ENCODE measurements around the gene PDZK1IP1. TPM values are rescaled to one million over a fixed set of nuclear protein-coding genes. Genes with fewer than 3 reads are reported as not detected.

The PDZK1IP1 gene
- total RNA-seq, 2 donors from 2014 or later: 30.6 TPM; not detected in 1

DNA sequence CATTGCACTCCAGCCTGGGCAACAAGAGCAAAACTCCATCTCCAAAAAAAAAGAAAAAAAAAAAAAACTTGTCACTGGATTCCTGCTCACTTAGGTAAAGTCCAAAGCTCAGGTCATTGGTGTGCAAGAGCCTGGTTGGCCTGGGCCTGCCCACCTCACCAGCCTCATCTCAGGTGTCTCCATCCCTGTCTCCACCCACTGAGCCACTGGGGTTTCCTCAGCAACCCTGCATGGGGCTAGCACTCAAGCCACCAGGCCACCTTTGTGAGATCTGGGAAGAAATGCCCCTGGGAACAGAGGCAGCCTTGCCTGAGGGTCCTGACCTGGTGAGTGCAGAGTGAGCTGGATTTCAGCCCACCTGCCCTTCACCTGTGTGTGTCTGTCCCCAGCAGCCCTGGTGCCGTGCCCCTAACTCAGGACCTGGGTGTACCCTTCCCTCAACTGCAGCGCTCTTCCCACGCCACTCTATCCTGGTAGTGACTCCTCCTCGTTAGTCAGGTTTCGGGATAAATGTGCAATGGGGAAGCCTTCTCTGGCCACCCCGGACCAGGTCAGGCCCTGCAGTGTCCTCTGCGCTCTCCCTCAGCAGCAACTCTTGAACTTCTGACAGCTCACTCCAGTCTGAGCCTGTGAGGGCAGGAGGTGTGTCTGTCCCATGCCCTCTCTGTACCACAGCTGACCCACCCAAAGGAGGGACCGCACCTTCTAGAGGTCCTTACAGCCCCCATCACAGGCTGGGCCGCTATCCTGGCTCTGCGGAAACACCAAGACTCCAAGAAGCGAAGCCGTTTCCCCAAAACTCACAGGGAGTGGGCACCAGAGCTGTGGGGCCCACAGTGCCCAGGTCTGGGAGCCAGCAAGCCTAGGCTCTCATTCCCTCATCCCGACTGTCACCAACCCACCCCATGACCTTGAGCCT is 3.3 kb downstream of the PDZK1IP1 start:
- no peak overlapping the region for H3K27ac Mint-ChIP-seq
- ATAC-seq (no peak), DNase-seq (no peak)
- H3K36me3 Mint-ChIP-seq (ENCODE audit: low read depth): peaks cover 3% of the 10 kb centered on the region
- H3K4me1 Mint-ChIP-seq: peaks cover 3% of the 10 kb centered on the region
- H3K27me3 Mint-ChIP-seq: peaks cover 27% of the 10 kb centered on the region
- no peak overlapping the region for H3K4me3 Mint-ChIP-seq
- H3K9me3 ChIP-seq (ENCODE audit: control insufficient read depth, low read length, poor library complexity, severe bottlenecking): no peaks in the 10 kb centered on the region

DNA sequence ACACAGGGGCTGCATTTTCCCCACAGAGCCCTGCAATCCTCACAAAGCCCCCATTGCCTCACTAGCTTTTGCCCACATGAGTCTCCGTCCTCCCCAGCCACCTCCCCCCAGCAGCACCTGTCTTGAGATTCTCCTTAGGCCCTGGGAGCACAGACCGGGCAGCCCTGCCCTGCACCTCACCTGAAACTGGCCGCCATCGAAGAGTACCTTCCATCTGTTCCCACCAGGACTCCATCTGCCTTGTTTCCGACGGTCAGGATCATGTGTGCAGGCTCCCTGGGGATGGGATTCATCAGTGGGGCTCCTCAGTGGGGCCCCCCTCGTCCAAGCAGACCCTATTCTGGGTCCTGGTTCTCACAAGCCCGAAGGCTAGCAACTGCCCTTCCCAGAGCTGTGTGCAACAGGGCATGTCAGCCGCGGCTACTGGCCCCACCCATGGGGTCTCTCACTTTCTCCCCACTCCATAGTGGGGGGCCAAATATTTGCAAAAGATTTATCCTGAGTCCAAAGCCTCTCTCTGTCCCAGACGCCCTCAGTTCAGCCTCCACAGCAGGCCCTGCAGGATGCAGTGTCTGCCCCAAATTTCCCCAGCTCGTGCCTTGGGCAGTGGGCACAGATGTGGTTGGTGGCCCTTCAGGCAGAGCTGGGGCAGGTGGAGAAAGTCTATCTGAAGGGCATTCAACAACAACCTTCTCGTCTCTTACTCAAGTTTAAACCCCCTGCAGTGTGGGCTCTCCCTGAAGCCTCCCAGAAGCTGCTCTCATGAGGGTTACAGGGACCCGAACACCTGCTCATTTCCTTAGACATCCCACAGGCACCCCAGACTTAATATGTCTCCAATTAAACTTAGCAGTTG is 4.8 kb downstream of the PDZK1IP1 start:
- H3K27me3 Mint-ChIP-seq: peaks cover 38% of the 10 kb centered on the region
- peaks cover 8% of the 10 kb centered on the region for H3K36me3 Mint-ChIP-seq (ENCODE audit: low read depth)
- no peaks in the 10 kb centered on the region for H3K9me3 ChIP-seq (ENCODE audit: control insufficient read depth, low read length, poor library complexity, severe bottlenecking)
- peaks cover 3% of the 10 kb centered on the region for H3K4me1 Mint-ChIP-seq
- DNase-seq (no peak), ATAC-seq (no peak)
- no peak overlapping the region for H3K4me3 Mint-ChIP-seq
- peak overlapping the region; percentile 68 for H3K27ac Mint-ChIP-seq

DNA sequence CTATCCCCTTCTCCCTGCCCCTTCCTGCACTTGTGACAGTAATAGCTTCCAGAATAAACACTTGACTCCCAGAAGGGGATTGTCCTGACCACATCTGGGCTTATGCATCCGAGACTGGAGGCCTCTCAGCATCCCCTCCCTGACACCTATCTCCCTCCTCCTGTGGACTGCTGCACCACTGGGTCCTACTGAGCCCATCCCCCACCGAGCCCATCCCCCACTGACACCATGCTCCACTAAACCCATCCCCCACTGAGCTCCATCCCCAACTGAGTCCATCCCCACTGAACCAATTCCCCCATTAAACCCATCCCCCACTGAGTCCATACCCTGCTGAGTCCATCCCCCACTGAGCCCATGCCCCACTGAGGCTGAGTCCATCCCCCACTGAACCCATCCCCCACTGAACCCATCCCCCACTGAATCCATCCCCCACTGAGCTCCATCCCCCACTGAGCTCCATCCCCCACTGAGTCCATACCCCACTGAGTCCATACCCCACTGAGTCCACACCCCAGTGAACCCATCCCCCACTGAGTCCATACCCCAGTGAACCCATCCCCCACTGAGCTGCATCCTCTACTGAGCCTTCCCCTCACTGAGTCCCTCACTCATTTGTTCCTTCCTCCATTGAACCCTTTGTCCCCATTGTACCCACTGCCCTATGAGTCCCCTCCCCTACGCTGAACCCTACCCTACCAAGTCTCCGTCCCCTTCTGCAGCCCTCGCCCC is 5.6 kb downstream of the PDZK1IP1 start:
- ATAC-seq: no peak
- Mint-ChIP-seq H3K4me1 (peaks cover 6% of the 10 kb centered on the region), H3K27me3 (peaks cover 46% of the 10 kb centered on the region), H3K36me3 (ENCODE audit: low read depth) (peaks cover 8% of the 10 kb centered on the region), H3K4me3 (no peak overlapping the region), H3K27ac (no peak overlapping the region)
- H3K9me3 ChIP-seq (ENCODE audit: control insufficient read depth, low read length, poor library complexity, severe bottlenecking): no peaks in the 10 kb centered on the region
- DNase-seq: no peak

DNA sequence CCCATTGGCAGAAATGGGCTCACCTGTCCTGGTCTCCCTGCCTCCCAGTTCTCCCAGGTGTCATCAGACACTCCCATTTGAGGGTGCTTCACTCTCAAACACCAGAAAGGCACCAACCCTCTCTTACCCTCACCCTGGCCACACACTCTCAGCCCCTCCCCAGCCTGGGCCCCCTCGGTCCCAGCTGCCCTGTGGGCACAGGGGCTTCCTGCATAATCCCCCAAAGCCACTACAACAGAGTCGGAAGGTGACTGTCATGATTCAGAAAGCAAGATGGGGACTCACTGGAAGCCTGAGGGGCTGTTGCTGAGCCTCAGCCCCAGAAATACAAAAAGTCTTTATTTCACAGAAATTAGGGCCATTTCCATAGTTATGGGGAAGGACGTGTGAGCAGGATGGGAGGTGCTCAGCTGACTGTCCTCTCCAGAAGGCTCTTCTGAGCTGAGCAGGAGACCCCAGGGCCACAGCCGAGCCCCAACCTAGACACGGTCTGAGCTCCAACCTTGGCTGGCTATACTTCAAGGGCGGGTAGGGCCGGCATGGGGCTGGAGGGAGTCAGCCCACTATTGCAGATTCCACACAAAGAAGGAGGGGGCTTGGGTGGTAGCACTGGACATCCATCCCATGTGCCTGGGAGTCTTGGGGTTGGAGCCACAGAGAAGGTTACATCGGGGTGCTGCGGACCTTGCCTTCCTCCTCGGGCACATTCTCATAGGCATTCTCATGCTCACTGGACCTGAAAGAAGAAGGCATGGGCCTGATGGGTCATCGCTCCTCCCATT is 6.3 kb downstream of the PDZK1IP1 start:
- H3K4me1 Mint-ChIP-seq: peaks cover 12% of the 10 kb centered on the region
- DNase-seq (no peak), ATAC-seq (no peak)
- H3K27me3 Mint-ChIP-seq: peaks cover 54% of the 10 kb centered on the region
- H3K4me3 Mint-ChIP-seq: no peak overlapping the region
- no peak overlapping the region for H3K27ac Mint-ChIP-seq
- no peaks in the 10 kb centered on the region for H3K9me3 ChIP-seq (ENCODE audit: control insufficient read depth, low read length, poor library complexity, severe bottlenecking)
- peaks cover 10% of the 10 kb centered on the region for H3K36me3 Mint-ChIP-seq (ENCODE audit: low read depth)

DNA sequence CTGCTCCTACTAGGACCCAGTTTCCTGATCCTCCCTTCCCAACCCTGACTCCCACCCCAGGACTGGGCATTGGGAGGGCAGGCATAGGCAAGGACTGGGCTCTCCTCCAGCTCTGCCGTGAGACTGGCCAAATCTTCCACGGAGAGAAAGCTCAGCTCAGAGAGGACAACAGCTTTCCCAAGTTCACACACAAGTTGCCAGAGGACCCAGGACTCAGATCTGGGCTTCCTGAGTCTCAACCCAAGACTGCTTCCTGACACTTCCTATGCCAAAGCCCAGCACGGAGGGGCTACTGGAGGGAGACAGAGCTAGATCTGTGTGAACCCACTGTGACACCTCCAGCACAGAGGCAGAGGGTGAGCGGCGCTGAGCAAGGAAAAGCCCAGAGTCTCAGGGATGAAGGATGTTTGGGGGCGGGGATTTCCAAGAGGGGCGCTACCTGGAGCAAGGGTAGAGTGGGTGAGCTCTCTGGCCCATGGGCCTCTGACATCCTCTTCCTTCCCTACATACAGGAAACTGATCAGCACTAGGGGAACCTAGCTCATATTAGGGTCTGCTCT is 7.1 kb downstream of the PDZK1IP1 start:
- H3K4me3 Mint-ChIP-seq: no peak overlapping the region
- H3K27ac Mint-ChIP-seq: no peak overlapping the region
- no peak for DNase-seq
- no peaks in the 10 kb centered on the region for H3K9me3 ChIP-seq (ENCODE audit: control insufficient read depth, low read length, poor library complexity, severe bottlenecking)
- H3K4me1 Mint-ChIP-seq: peaks cover 12% of the 10 kb centered on the region
- ATAC-seq: no peak
- H3K36me3 Mint-ChIP-seq (ENCODE audit: low read depth): peaks cover 10% of the 10 kb centered on the region
- peaks cover 60% of the 10 kb centered on the region for H3K27me3 Mint-ChIP-seq

DNA sequence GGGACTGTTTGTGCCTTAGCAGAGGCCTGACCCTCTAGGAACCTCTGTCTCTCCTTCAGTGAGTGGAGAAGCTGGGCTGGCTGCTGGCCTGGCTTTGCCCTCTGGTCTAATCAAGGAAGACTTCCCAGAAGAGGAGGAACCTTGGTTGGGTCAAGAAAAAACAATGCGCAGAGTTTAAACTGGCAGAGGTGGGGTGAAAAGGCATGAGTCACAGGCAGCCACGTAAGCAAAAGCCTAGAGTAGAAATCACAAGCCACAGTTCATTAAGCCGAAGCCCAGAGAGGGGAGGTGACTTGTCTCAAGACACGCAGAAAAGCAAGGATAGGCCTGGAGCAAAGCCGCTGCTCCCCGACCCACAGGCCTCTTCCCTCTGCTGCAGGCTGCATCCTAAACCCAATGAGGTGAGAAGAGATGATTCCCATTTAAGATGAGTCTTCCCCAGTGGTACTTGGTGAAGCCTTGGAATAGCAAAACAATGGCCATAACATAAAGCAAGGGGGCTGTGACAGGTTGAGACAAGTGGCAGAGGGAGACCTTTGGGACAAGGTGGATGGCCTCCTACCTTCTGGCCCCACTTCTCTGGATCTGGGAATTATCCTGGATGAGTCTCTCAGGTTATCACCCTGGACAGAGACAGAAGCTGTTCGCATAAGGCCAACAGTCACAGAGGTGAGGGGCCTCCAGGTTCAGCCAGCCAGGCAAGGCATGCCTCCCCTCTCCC is 7.7 kb downstream of the PDZK1IP1 start:
- Mint-ChIP-seq H3K36me3 (ENCODE audit: low read depth) (peaks cover 10% of the 10 kb centered on the region), H3K4me1 (peaks cover 12% of the 10 kb centered on the region), H3K27me3 (peaks cover 60% of the 10 kb centered on the region), H3K27ac (no peak overlapping the region), H3K4me3 (no peak overlapping the region)
- no peak for DNase-seq
- no peaks in the 10 kb centered on the region for H3K9me3 ChIP-seq (ENCODE audit: control insufficient read depth, low read length, poor library complexity, severe bottlenecking)
- ATAC-seq: no peak

DNA sequence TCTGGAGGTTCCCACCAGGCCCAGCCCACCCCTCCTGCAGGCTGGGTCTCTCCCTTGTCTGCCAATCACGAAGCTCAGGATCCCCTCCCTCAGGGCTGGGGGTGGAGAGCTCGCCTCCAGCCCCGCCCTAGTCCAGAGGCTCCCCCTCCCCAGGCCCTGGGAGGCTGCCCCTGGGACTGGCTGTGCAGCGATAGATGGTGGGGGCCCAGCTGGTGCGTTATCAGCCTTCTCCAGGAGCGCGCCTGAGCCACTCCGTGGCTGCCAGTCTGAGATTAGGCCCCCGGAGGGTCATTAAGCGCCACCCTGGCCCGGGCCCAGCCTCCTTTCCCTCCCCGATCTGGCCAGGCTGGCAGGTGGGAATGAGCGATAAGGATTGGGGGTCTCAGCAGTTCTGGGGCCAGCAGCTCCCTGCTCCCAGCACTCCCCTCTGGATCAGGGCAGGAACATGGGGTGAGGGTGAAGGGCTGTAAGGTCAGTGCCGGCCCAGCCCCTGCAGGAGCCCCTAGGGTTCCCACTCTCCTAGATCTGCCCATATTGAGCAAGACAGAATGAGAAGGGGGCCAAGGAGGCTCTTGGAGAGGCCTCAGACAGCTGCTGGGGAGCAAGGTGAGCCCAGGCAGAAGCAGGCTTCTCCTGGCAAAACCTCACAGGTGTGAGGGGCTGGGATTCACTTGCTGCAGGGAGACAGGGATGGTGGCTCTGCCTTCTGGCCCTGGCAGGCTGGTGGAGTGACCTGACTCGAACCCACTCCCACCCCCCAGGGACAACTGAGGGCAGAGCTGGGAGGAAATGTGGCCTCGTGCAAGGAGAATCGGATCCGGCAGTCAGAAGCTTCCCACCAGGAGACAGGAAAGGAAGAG is 8.5 kb downstream of the PDZK1IP1 start:
- no peak overlapping the region for H3K27ac Mint-ChIP-seq
- no peaks in the 10 kb centered on the region for H3K9me3 ChIP-seq (ENCODE audit: control insufficient read depth, low read length, poor library complexity, severe bottlenecking)
- ATAC-seq: no peak
- H3K4me3 Mint-ChIP-seq: no peak overlapping the region
- peaks cover 61% of the 10 kb centered on the region for H3K27me3 Mint-ChIP-seq
- peaks cover 9% of the 10 kb centered on the region for H3K4me1 Mint-ChIP-seq
- no peak for DNase-seq
- H3K36me3 Mint-ChIP-seq (ENCODE audit: low read depth): peaks cover 10% of the 10 kb centered on the region

DNA sequence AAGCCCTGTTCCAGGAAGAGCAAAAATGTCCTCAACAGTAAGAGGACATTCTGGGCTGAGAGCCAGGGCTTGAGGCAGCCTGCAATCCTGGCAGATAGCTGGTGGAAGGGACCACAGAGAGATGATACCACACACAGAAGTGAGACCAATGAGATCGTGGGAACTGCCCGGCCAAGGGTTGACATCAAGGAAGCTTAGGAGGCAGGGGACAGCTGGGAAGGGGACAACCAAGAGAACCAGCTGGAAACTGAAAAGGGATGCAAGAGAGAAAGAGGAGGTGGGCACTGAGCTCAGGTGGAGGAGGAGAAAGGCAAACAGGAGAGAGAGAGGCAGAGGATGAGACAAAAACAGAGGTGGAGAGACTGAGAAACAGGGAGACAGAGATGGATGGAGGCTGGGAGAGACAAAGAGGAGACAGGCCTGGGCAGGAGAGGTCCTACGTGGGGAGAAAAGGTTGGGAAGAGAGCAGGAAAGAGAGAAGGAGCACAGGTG is 9.2 kb downstream of the PDZK1IP1 start:
- H3K36me3 Mint-ChIP-seq (ENCODE audit: low read depth): peaks cover 10% of the 10 kb centered on the region
- DNase-seq (no peak), ATAC-seq (no peak)
- H3K27me3 Mint-ChIP-seq: peaks cover 66% of the 10 kb centered on the region
- peaks cover 10% of the 10 kb centered on the region for H3K4me1 Mint-ChIP-seq
- H3K27ac Mint-ChIP-seq: no peak overlapping the region
- H3K4me3 Mint-ChIP-seq: no peak overlapping the region
- no peaks in the 10 kb centered on the region for H3K9me3 ChIP-seq (ENCODE audit: control insufficient read depth, low read length, poor library complexity, severe bottlenecking)

DNA sequence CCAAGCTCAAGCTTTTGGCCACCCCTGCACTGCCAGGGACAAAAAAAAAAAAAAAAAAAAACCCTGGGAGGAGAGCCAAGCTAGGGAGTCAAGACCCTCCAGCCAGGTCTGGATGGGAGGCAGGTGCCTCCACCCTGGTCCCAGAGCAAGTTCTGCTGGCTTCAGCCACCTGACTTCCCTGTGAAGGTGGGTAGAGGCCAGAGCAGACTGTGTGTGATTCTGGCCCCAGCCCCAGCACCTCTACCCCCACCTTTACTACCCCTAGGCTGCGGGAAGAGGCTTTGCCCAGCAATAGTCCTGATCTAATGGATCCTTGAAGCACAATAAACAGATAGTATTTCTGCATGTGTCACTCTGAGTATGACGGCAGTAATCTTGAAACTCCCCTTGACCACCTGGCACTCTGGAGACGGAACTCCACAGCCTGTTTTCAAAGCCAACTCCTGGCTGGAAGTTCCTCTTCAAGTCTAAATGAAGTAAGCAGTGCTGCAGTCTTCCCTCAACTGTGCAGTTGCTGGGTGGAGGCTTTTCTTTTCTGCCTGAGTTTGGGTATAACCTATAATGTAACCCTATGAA is 9.8 kb downstream of the PDZK1IP1 start:
- no peak for ATAC-seq
- H3K9me3 ChIP-seq (ENCODE audit: control insufficient read depth, low read length, poor library complexity, severe bottlenecking): no peaks in the 10 kb centered on the region
- H3K4me1 Mint-ChIP-seq: peaks cover 15% of the 10 kb centered on the region
- H3K36me3 Mint-ChIP-seq (ENCODE audit: low read depth): peaks cover 10% of the 10 kb centered on the region
- H3K27me3 Mint-ChIP-seq: peaks cover 66% of the 10 kb centered on the region
- H3K27ac Mint-ChIP-seq: no peak overlapping the region
- no peak overlapping the region for H3K4me3 Mint-ChIP-seq
- no peak for DNase-seq

DNA sequence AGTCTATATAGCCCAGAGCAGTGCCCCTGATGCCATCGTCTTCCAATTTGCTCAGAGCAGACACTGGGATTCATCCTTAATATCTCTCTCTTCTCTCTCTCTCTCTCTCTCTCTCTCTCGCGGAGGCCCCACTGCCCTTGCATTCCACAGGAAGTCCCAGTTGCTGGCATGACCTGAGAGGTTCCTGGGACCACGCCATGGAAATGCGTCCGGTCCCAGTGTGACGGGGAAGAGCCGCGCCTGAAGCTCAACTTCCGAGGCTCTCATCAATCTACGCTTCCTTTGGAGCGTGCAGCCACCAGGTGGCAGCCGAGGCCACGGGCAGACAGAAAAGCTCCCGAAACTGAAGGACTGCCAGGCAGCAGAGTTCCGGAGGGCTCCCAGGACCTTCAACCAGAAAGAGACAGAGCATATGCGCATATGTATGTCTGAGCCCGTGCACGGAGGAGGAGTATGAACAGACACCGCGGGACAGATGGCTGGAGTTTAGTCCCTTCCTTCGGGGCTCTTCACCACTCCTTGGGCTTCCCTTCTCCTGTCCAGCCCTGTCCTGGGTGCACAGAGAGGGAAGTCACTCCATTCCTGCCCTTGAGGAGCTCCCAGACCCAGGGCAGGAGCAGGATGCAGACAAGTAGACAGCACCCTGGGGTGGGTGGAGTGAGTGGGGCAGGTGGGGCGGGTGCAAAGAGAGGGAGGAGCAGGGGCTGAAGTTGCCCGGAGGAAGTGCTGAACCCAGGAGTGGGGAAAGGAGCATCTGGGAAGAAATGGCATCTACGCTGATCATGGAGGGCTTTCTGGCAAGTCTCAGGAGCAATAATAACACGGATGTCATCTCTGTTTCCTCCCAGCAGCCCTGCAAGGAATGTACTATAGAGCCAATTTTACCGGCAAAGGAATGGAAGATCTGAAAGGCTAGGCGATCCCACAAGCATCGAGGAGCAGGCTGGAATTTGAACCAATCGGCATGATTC is 10.5 kb downstream of the PDZK1IP1 start:
- peak overlapping the region; percentile 81 for H3K27ac Mint-ChIP-seq
- H3K4me3 Mint-ChIP-seq: peak overlapping the region; percentile 89
- H3K27me3 Mint-ChIP-seq: peaks cover 65% of the 10 kb centered on the region
- ATAC-seq (peak; percentile 78), DNase-seq (peak; percentile 41 to 62 (median 47))
- H3K4me1 Mint-ChIP-seq: peaks cover 15% of the 10 kb centered on the region
- H3K36me3 Mint-ChIP-seq (ENCODE audit: low read depth): peaks cover 6% of the 10 kb centered on the region
- no peaks in the 10 kb centered on the region for H3K9me3 ChIP-seq (ENCODE audit: control insufficient read depth, low read length, poor library complexity, severe bottlenecking)
